HCT116 (cell line): ENCODE measurements around the gene CTRB2.

ENCODE experiments used
- EZH2 ChIP-seq: fragments of 200-600 bp; sonication (generic); IDR thresholded peaks from 2 replicates; pipeline ENCODE4 v1.6.1; 2017; ENCODE audit warnings: antibody characterized with exemption, mixed run types
- POLR2AphosphoS5 ChIP-seq: IDR thresholded peaks from 2 replicates; pipeline ENCODE4 v1.6.1; 2011; ENCODE audit warnings: mild to moderate bottlenecking, low read depth, low read length, moderate library complexity
- TF ChIP-seq, protein P1 (sequence below): IDR thresholded peaks from 2 replicates; pipeline ENCODE4 v1.6.1; 2012
- TF ChIP-seq, protein P2 (sequence below): IDR thresholded peaks from 2 replicates; pipeline ENCODE4 v1.6.1; 2012; ENCODE audit warnings: low read depth
- TF ChIP-seq, protein P3 (sequence below), 3 experiments: fragments of 200-600 bp in 1 of 3; sonication (generic) in 1 of 3; IDR thresholded peaks in 2 of 3; conservative IDR thresholded peaks in 1 of 3; 2 replicates each; pipeline ENCODE4 v1.5.1; 2012 to 2017; ENCODE audit warnings: low read depth in 2 of 3, low read length in 2 of 3, antibody characterized with exemption in 1 of 3, borderline replicate concordance in 1 of 3, control low read depth in 1 of 3, mild to moderate bottlenecking in 1 of 3, mixed read lengths in 1 of 3, mixed run types in 1 of 3, moderate library complexity in 1 of 3; ENCODE audit not compliant: insufficient read depth in 1 of 3
- TF ChIP-seq, protein P4 (sequence below): IDR thresholded peaks from 2 replicates; pipeline ENCODE4 v1.6.1; 2012

DNA sequence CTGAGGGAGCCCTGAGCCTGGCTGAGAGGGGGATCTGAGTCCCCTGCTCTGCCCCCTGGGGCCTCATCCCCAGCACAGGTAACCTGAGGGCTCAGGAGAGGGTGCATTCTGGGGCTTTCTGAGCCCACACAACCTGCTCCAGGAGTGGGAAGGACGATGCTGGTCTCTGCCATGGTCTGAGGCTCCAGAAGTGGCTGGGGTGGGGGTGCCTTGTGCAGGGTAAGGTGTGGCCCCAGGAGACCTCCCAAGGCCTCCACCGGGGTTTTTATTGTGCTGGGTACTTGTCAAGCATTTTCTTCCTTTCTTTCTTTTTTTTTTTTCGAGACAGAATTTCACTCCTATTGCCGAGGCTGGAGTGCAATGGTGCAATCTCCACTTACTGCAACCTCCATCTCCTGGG, 12.1 kb upstream of the CTRB2 start:
- no peak for TF ChIP-seq POLR2AphosphoS5
- TF ChIP-seq EZH2 = no peak
- TF ChIP-seq, protein P1, sequence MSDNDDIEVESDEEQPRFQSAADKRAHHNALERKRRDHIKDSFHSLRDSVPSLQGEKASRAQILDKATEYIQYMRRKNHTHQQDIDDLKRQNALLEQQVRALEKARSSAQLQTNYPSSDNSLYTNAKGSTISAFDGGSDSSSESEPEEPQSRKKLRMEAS = no peak
- TF ChIP-seq, protein P2, sequence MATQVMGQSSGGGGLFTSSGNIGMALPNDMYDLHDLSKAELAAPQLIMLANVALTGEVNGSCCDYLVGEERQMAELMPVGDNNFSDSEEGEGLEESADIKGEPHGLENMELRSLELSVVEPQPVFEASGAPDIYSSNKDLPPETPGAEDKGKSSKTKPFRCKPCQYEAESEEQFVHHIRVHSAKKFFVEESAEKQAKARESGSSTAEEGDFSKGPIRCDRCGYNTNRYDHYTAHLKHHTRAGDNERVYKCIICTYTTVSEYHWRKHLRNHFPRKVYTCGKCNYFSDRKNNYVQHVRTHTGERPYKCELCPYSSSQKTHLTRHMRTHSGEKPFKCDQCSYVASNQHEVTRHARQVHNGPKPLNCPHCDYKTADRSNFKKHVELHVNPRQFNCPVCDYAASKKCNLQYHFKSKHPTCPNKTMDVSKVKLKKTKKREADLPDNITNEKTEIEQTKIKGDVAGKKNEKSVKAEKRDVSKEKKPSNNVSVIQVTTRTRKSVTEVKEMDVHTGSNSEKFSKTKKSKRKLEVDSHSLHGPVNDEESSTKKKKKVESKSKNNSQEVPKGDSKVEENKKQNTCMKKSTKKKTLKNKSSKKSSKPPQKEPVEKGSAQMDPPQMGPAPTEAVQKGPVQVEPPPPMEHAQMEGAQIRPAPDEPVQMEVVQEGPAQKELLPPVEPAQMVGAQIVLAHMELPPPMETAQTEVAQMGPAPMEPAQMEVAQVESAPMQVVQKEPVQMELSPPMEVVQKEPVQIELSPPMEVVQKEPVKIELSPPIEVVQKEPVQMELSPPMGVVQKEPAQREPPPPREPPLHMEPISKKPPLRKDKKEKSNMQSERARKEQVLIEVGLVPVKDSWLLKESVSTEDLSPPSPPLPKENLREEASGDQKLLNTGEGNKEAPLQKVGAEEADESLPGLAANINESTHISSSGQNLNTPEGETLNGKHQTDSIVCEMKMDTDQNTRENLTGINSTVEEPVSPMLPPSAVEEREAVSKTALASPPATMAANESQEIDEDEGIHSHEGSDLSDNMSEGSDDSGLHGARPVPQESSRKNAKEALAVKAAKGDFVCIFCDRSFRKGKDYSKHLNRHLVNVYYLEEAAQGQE = no peak
- TF ChIP-seq, protein P3, sequence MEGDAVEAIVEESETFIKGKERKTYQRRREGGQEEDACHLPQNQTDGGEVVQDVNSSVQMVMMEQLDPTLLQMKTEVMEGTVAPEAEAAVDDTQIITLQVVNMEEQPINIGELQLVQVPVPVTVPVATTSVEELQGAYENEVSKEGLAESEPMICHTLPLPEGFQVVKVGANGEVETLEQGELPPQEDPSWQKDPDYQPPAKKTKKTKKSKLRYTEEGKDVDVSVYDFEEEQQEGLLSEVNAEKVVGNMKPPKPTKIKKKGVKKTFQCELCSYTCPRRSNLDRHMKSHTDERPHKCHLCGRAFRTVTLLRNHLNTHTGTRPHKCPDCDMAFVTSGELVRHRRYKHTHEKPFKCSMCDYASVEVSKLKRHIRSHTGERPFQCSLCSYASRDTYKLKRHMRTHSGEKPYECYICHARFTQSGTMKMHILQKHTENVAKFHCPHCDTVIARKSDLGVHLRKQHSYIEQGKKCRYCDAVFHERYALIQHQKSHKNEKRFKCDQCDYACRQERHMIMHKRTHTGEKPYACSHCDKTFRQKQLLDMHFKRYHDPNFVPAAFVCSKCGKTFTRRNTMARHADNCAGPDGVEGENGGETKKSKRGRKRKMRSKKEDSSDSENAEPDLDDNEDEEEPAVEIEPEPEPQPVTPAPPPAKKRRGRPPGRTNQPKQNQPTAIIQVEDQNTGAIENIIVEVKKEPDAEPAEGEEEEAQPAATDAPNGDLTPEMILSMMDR (IDR thresholded peaks at IDR 0.05 in 2 of 3, conservative IDR thresholded peaks at IDR 0.05 in 1 of 3; ENCODE audit: borderline replicate concordance in 1 of 3, insufficient read depth in 1 of 3, low read depth in 2 of 3, low read length in 2 of 3) = no peak
- TF ChIP-seq, protein P4, sequence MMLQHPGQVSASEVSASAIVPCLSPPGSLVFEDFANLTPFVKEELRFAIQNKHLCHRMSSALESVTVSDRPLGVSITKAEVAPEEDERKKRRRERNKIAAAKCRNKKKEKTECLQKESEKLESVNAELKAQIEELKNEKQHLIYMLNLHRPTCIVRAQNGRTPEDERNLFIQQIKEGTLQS = no peak
